Stimulated activated CD8-positive, alpha-beta memory T cell treated with anti-CD3 and anti-CD28 coated beads, Interleukin-7, amount 100 ng/mL, for 24 hours (primary cell): Measurements from ENCODE around the gene GARS1.
"Not testable (repeated sequence)": the region's sequence is repeated elsewhere in the genome, so short reads cannot be mapped to it uniquely, and the experiment has no call there.

Experiments
- DNase-seq: peaks from one replicate; pipeline ENCODE4 v3.0.0-alpha.2; 2020; ENCODE audit warnings: low read depth

GARS1 gene

GRCh38 chr7:30575910-30576309, 18.8 kb upstream of the GARS1 start:
- no peak for DNase-seq

- DNase-seq: no peak
Measured at GRCh38 chr7:30583181-30583580, 11.5 kb upstream of the GARS1 start.

- no peak for DNase-seq
Measured at GRCh38 chr7:30584415-30584814, 10.3 kb upstream of the GARS1 start.

- no peak for DNase-seq
Measured at GRCh38 chr7:30584965-30585364, 9.7 kb upstream of the GARS1 start.

- no peak for DNase-seq
Measured at GRCh38 chr7:30585675-30586074, 9.0 kb upstream of the GARS1 start.

- DNase-seq: not testable (repeated sequence)
Measured at GRCh38 chr7:30587547-30587946, 7.1 kb upstream of the GARS1 start.

GRCh38 chr7:30589111-30589510, 5.6 kb upstream of the GARS1 start:
- DNase-seq: no peak

GRCh38 chr7:30594048-30594539, 584 bp upstream of the GARS1 start:
- no peak for DNase-seq

- DNase-seq: no peak
Measured at GRCh38 chr7:30595436-30596013, 847 bp downstream of the GARS1 start.

- DNase-seq: no peak
Measured at GRCh38 chr7:30596014-30596641, 1.4 kb downstream of the GARS1 start.

- no peak for DNase-seq
Measured at GRCh38 chr7:30596721-30597120, 2.0 kb downstream of the GARS1 start.

GRCh38 chr7:30598121-30598876, 3.6 kb downstream of the GARS1 start:
- DNase-seq: no peak

GRCh38 chr7:30604901-30605300, 10.2 kb downstream of the GARS1 start:
- DNase-seq: no peak

- no peak for DNase-seq
Measured at GRCh38 chr7:30605832-30606231, 11.2 kb downstream of the GARS1 start.

GRCh38 chr7:30612658-30613265, 18.1 kb downstream of the GARS1 start:
- no peak for DNase-seq

GRCh38 chr7:30613366-30614325, 19.0 kb downstream of the GARS1 start:
- DNase-seq: no peak

GRCh38 chr7:30616318-30616717, 21.6 kb downstream of the GARS1 start:
- DNase-seq: no peak

- DNase-seq: no peak
Measured at GRCh38 chr7:30617359-30617758, 22.7 kb downstream of the GARS1 start.

- no peak for DNase-seq
Measured at GRCh38 chr7:30618080-30618676, 23.5 kb downstream of the GARS1 start.

- no peak for DNase-seq
Measured at GRCh38 chr7:30618961-30619360, 24.3 kb downstream of the GARS1 start.

GRCh38 chr7:30625283-30625682, 30.6 kb downstream of the GARS1 start:
- DNase-seq: no peak
